K562 (cell line): Measurements from ENCODE around the gene CLIC5. TPM values are rescaled to one million over a fixed set of nuclear protein-coding genes. Genes with fewer than 3 reads are reported as not detected.

Experiments used
- ATAC-seq: fragments of 200-7000 bp; cut with Tn5 transposase; 3 replicates; pipeline ENCODE4 v1.9.1; 2020; ENCODE audit warnings: moderate library complexity
- BruUV-seq: library from RNA; stranded (reverse); fragments of 400-500 nt; replicated peaks from 2 replicates; lab custom pipeline; 2021; lab: Mats Ljungman, UMichigan
- CTCF ChIA-PET: fragments of 300-600 bp; formaldehyde crosslinking; extraction: SDS; loops from one replicate; lab custom pipeline; 2021; ENCODE audit warnings: low intra/inter-chr PET ratio; lab: Yijun Ruan, JAX
- POLR2A ChIA-PET: fragments of 300-600, 350-650 bp; sonication (Branson Sonifier 250); formaldehyde crosslinking; extraction: SDS; loops from one replicate; lab custom pipeline; 2021; ENCODE audit warnings: antibody characterized with exemption, inconsistent platforms; lab: Yijun Ruan, JAX
- DNase-seq, 4 experiments: peaks; one replicate each; pipeline versions ENCODE4 v3.0.0 to v3.0.0-alpha.2; 2011 to 2018; ENCODE audit warnings: low spot score in 3 of 4, mixed read lengths in 3 of 4; ENCODE audit errors: extremely low read depth in 1 of 4
- FAIRE-seq: peaks from 2 replicates; lab custom pipeline; 2011; peaks lifted over from hg19 to GRCh38; lab: Jason Lieb, UNC
- H2AFZ ChIP-seq: 2 replicates; pipeline ENCODE4 v1.6.0; 2011; ENCODE audit warnings: low read depth, low read length, control low read depth, inconsistent platforms
- H3K27ac ChIP-seq: fragments of 200-600 bp; 3 replicates; pipeline ENCODE4 v1.8.0; 2011; ENCODE audit warnings: low read depth, mild to moderate bottlenecking, control low read depth, inconsistent platforms, low read length, moderate library complexity, mixed read lengths; ENCODE audit errors: extremely low read depth
- H3K27me3 ChIP-seq, 2 experiments: fragments of 300-600 bp in 1 of 2; 2 replicates in 1 of 2; 3 replicates in 1 of 2; pipeline versions ENCODE4 v1.6.0 to v1.8.0; 2011; ENCODE audit warnings: inconsistent platforms in 2 of 2, low read length in 2 of 2, mild to moderate bottlenecking in 1 of 2, mixed read lengths in 1 of 2, moderate library complexity in 1 of 2; ENCODE audit not compliant: control insufficient read depth in 2 of 2, insufficient read depth in 2 of 2
- H3K36me3 ChIP-seq: fragments of 300-600 bp; 3 replicates; pipeline ENCODE4 v1.8.0; 2011; ENCODE audit warnings: mild to moderate bottlenecking, low read length, inconsistent platforms; ENCODE audit not compliant: control insufficient read depth, insufficient read depth
- H3K4me1 ChIP-seq, 2 experiments: fragments of 200-600 bp in 1 of 2; replicated peaks in 1 of 2; 2 replicates in 1 of 2; 3 replicates in 1 of 2; pipeline versions ENCODE4 v1.5.1 to v1.8.0; 2011; ENCODE audit warnings: inconsistent platforms in 2 of 2, low read length in 2 of 2, mild to moderate bottlenecking in 1 of 2, mixed read lengths in 1 of 2, moderate library complexity in 1 of 2; ENCODE audit not compliant: control insufficient read depth in 2 of 2, insufficient read depth in 2 of 2
- H3K4me2 ChIP-seq: 2 replicates; pipeline ENCODE4 v1.6.1; 2011; ENCODE audit warnings: low read length, control low read depth, inconsistent platforms, mixed read lengths; ENCODE audit not compliant: insufficient read depth
- H3K4me3 ChIP-seq: fragments of 200-600 bp; sonication (generic), shearing (Covaris generic); 2 replicates; pipeline ENCODE4 v1.5.1; 2016; ENCODE audit warnings: control low read depth, inconsistent platforms
- H3K79me2 ChIP-seq: fragments of 200-600 bp; 3 replicates; pipeline ENCODE4 v1.8.0; 2011; ENCODE audit warnings: low read length, inconsistent platforms; ENCODE audit not compliant: control insufficient read depth, insufficient read depth
- H3K9ac ChIP-seq, 2 experiments: 2 replicates each; pipeline versions ENCODE4 v1.6.0 to v1.6.1; 2011; ENCODE audit warnings: low read depth in 2 of 2, low read length in 2 of 2, control low read depth in 1 of 2, inconsistent platforms in 1 of 2, mild to moderate bottlenecking in 1 of 2, mixed read lengths in 1 of 2; ENCODE audit not compliant: insufficient read depth in 1 of 2
- H3K9me1 ChIP-seq: one replicate; pipeline ENCODE4 v1.6.0; 2011; ENCODE audit warnings: inconsistent platforms, mild to moderate bottlenecking, low read length, moderate library complexity; ENCODE audit not compliant: control insufficient read depth, insufficient read depth
- H3K9me3 ChIP-seq: replicated peaks from 2 replicates; pipeline ENCODE4 v1.5.1; 2011; ENCODE audit warnings: low read depth, low read length, inconsistent platforms; ENCODE audit not compliant: control insufficient read depth, insufficient read depth
- H4K20me1 ChIP-seq: replicated peaks from 2 replicates; pipeline ENCODE4 v1.6.1; 2011; ENCODE audit warnings: low read length, inconsistent platforms, mixed read lengths; ENCODE audit not compliant: control insufficient read depth, insufficient read depth
- CBX2 ChIP-seq: fragments of 200-600 bp; sonication (generic); IDR thresholded peaks from one replicate; pipeline ENCODE4 v1.6.1; 2012; ENCODE audit warnings: mild to moderate bottlenecking, low read length, inconsistent platforms; ENCODE audit not compliant: insufficient read depth, poor library complexity, severe bottlenecking
- CTCFL ChIP-seq: IDR thresholded peaks from 2 replicates; pipeline ENCODE4 v1.6.1; 2011; ENCODE audit warnings: borderline replicate concordance, low read depth, mild to moderate bottlenecking, moderate library complexity, low read length; ENCODE audit not compliant: insufficient read depth, poor library complexity, severe bottlenecking
- E2F6 ChIP-seq, 2 experiments: IDR thresholded peaks; 2 replicates each; pipeline ENCODE4 v1.6.1; 2011; ENCODE audit warnings: borderline replicate concordance in 1 of 2, control low read depth in 1 of 2, low read depth in 1 of 2, low read length in 1 of 2, mild to moderate bottlenecking in 1 of 2, mixed read lengths in 1 of 2, moderate library complexity in 1 of 2; ENCODE audit not compliant: insufficient read depth in 1 of 2, insufficient read length in 1 of 2, poor library complexity in 1 of 2, severe bottlenecking in 1 of 2; ENCODE audit errors: extremely low read depth in 1 of 2
- FOXK2 ChIP-seq, 2 experiments: fragments of 450-650 bp; IDR thresholded peaks in 1 of 2; conservative IDR thresholded peaks in 1 of 2; 2 replicates each; pipeline ENCODE4 v1.6.1; 2016; ENCODE audit warnings: low read depth in 2 of 2, mild to moderate bottlenecking in 1 of 2
- JUND ChIP-seq, 2 experiments: IDR thresholded peaks; 2 replicates in 1 of 2; 3 replicates in 1 of 2; pipeline ENCODE4 v1.6.1; 2011; ENCODE audit warnings: borderline replicate concordance in 2 of 2, low read depth in 2 of 2, low read length in 2 of 2, improper control_type of control experiment in 1 of 2, missing biosample characterization in 1 of 2, missing genetic modification characterization in 1 of 2, missing genetic modification reagents in 1 of 2
- KDM4B ChIP-seq, 2 experiments: fragments of 450-650 bp in 1 of 2; sonication (generic) in 1 of 2; IDR thresholded peaks; 2 replicates each; pipeline ENCODE4 v1.6.1; 2016 to 2017; ENCODE audit warnings: borderline replicate concordance in 2 of 2, antibody characterized with exemption in 1 of 2, low read depth in 1 of 2, mild to moderate bottlenecking in 1 of 2
- SIN3B ChIP-seq: fragments of 450-650 bp; IDR thresholded peaks from 2 replicates; pipeline ENCODE4 v1.6.1; 2017; ENCODE audit warnings: low read depth, mild to moderate bottlenecking, moderate library complexity
- SNRNP70 ChIP-seq: fragments of 200-400 bp; formaldehyde crosslinking; optimal IDR thresholded peaks from 2 replicates; pipeline ENCODE3; 2017; ENCODE audit warnings: low read depth, low read length
- TRIM24 ChIP-seq, 2 experiments: fragments of 450-650 bp; IDR thresholded peaks; 2 replicates each; pipeline ENCODE4 v1.6.1; 2016
- ZMIZ1 ChIP-seq, 2 experiments: fragments of 150-350 bp in 1 of 2; IDR thresholded peaks; 2 replicates each; pipeline ENCODE4 v1.6.1; 2012 to 2016; ENCODE audit warnings: low read depth in 2 of 2, low read length in 2 of 2, mild to moderate bottlenecking in 1 of 2, moderate library complexity in 1 of 2
- ZNF140 ChIP-seq: fragments of 250-450 bp; sonication (Bioruptor Pico); IDR thresholded peaks from 2 replicates; pipeline ENCODE4 v1.8.0; 2021; ENCODE audit warnings: moderate library complexity, mild to moderate bottlenecking, inconsistent platforms
- ZNF41 ChIP-seq: fragments of 250-450 bp; sonication (Bioruptor Pico); conservative IDR thresholded peaks from 2 replicates; pipeline ENCODE4 v1.4.0; 2020; ENCODE audit warnings: mild to moderate bottlenecking
- ZNF780A ChIP-seq: fragments of 250-450 bp; sonication (Bioruptor Pico); IDR thresholded peaks from 2 replicates; pipeline ENCODE4 v1.5.0; 2021; ENCODE audit warnings: mild to moderate bottlenecking
- WGBS: fragments of 100-300 bp; shearing (Covaris generic); methylation state at CpG from one replicate; pipeline ENCODE4 v1.1.6; 2016; ENCODE audit warnings: low coverage, mixed read lengths; ENCODE audit not compliant: insufficient coverage; ENCODE audit errors: missing lambda C conversion rate; 5-methylcytosine and 5-hydroxymethylcytosine counted together
- in situ Hi-C: fragments of 300-500 bp; cut with MboI; formaldehyde crosslinking; loops from 4 replicates; pipeline ENCODE4 v1.15.0; 2018; ENCODE audit warnings: inconsistent platforms, mixed read lengths
- intact Hi-C: fragments of 100-400 bp; cut with micrococcal nuclease; formaldehyde crosslinking; loops from 2 replicates; pipeline ENCODE4 v1.14.2; 2022
- polyA plus RNA-seq, 8 experiments: library from polyadenylated mRNA; depleted of rRNA in 4 of 8; stranded (reverse) in 5 of 8; unstranded in 3 of 8; fragments of >200 nt; fragmentation: Nextera tagmentation in 2 of 8; fragmentation: Illumina TruSeq in 1 of 8; extraction: Ambion mirVana in 2 of 8; extraction: Trizol in 1 of 8; gene quantifications; 2 replicates each; pipeline versions ENCODE4 v1.2.1 to v1.2.3, GENCODE V29; 2011 to 2014; ENCODE audit warnings: inconsistent platforms in 1 of 8, missing spikeins in 1 of 8
- total RNA-seq, 7 experiments: library from RNA; depleted of rRNA in 6 of 7; stranded (reverse); fragments of >200 nt in 6 of 7; fragmentation: Illumina TruSeq in 2 of 7; extraction: Trizol in 2 of 7; gene quantifications; 2 replicates each; pipeline versions ENCODE4 v1.2.1 to v1.2.3, GENCODE V29; 2011 to 2021; ENCODE audit warnings: low replicate concordance in 1 of 7

Gene CLIC5
- total and polyA plus RNA-seq, 9 of the 15 experiments (the other 6 are each of a cell fraction or from before 2014, with no cell fraction given): 0.31 TPM; not detected in 8

GRCh38 chr6:46058951-46059350 lies 43.3 kb upstream of the CLIC5 start:
- Histone ChIP-seq H3K4me1 (no peaks in the 10 kb centered on the region), H3K36me3 (no peaks in the 10 kb centered on the region), H3K79me2 (no peaks in the 10 kb centered on the region), H3K9me3 (no peaks in the 10 kb centered on the region), H3K9me1 (no peaks in the 10 kb centered on the region), H4K20me1 (no peaks in the 10 kb centered on the region), H3K27ac (no peak overlapping the region), H3K4me2 (no peak overlapping the region), H3K9ac (no peak overlapping the region), H3K27me3 (no peaks in the 10 kb centered on the region), H2AFZ (no peak overlapping the region), H3K4me3 (no peak overlapping the region)
- ChIA-PET CTCF (no interaction called here), POLR2A (no interaction called here)
- no peak for DNase-seq
- intact Hi-C loops (no loop called here), in situ Hi-C loops (loop anchor here (25.0 kb wide), 1 partner anchor 928 kb away; no protein-coding TSS in a partner anchor)
- FAIRE-seq: no peak
- ATAC-seq: no peak
- no TSS peak for BruUV-seq
- WGBS: 0% methylated on average over 1 of the region's 1 CpG
- no peak for TF ChIP-seq ZNF41 (CRISPR knock-in tag)
- TF ChIP-seq FOXK2 (conservative IDR thresholded peaks at IDR 0.05 in 1 of 2, IDR thresholded peaks at IDR 0.05 in 1 of 2; ENCODE audit: low read depth in 2 of 2): no peak
- TF ChIP-seq ZNF780A (CRISPR knock-in tag): no peak
- no peak for TF ChIP-seq CTCFL
- TF ChIP-seq SIN3B: no peak
- no peak for TF ChIP-seq E2F6 (IDR thresholded peaks at IDR 0.05; ENCODE audit: borderline replicate concordance in 1 of 2, extremely low read depth in 1 of 2, insufficient read depth in 1 of 2, insufficient read length in 1 of 2, low read depth in 1 of 2, low read length in 1 of 2, poor library complexity in 1 of 2, severe bottlenecking in 1 of 2)
- no peak for TF ChIP-seq ZMIZ1 (IDR thresholded peaks at IDR 0.05; ENCODE audit: low read depth in 2 of 2, low read length in 2 of 2)
- no peak for TF ChIP-seq KDM4B (IDR thresholded peaks at IDR 0.05; ENCODE audit: borderline replicate concordance in 2 of 2, low read depth in 1 of 2)
- TF ChIP-seq SNRNP70: no peak
- no peak for TF ChIP-seq TRIM24 (IDR thresholded peaks at IDR 0.05)
- no peak for TF ChIP-seq ZNF140 (CRISPR knock-in tag)
- TF ChIP-seq JUND (IDR thresholded peaks at IDR 0.05; ENCODE audit: borderline replicate concordance, low read depth, low read length): no peak
- TF ChIP-seq JUND (tag; IDR thresholded peaks at IDR 0.05; ENCODE audit: borderline replicate concordance, low read depth, low read length): no peak
- TF ChIP-seq CBX2: no peak
